ENCODE measurements around the gene PKDREJ. TPM values are rescaled to one million over a fixed set of nuclear protein-coding genes. Genes with fewer than 3 reads are reported as not detected.

Gene PKDREJ
- total RNA-seq, 6 donors from 2014 or later = 0.06 to 1.0 TPM; not detected in 4

DNA sequence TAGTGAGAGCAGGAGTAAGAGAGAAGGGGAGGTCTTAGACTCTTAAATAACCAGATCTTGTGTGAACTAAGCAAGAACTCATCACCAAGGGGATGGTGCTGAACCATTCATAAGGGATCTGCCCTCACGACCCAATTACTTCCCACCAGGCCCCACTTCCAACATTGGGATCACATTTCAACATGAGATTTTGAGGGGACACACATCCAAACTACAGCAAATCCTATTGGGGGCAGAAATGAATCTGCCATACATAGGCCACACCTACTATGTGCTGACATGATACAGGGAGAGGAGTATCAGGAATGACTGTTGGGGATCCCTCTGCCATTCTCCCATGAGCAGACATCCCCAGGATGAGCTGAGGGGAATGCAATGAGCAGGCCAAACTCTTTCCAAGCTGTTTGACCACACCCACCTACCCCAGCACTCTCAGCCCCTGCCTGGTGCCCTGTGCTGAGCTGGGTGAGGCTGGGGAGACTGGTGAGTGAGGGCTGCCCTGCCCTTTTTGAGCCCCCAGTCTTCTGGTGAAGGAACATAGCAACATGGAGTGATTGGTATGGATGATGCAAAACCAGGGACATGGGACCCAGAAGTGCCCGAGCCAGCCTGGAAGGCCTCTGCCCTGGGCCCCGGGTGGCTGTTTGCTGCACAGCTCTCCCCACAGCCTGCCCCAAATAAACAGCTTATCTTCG lies 32.3 kb upstream of the PKDREJ start:
- Histone ChIP-seq H3K9me3 (no peaks in the 10 kb centered on the region), H3K36me3 (peaks cover 2 to 29% (median 14%) of the 10 kb centered on the region in 4 donors), H3K4me3 (peak overlapping the region in 3 of 4 donors; percentile 62 to 70 (median 63)), H3K4me1 (peaks cover 15 to 24% (median 19%) of the 10 kb centered on the region in 4 donors), H3K27me3 (no peaks in the 10 kb centered on the region), H3K27ac (peak overlapping the region in 3 of 4 donors; percentile 92 to 95 (median 94))
- TF ChIP-seq POLR2A (IDR thresholded peaks at IDR 0.05) (no peak), EP300 (IDR thresholded peaks at IDR 0.05) (no peak), POLR2AphosphoS5 (IDR thresholded peaks at IDR 0.05) (no peak)
- TF ChIP-seq, protein P1, sequence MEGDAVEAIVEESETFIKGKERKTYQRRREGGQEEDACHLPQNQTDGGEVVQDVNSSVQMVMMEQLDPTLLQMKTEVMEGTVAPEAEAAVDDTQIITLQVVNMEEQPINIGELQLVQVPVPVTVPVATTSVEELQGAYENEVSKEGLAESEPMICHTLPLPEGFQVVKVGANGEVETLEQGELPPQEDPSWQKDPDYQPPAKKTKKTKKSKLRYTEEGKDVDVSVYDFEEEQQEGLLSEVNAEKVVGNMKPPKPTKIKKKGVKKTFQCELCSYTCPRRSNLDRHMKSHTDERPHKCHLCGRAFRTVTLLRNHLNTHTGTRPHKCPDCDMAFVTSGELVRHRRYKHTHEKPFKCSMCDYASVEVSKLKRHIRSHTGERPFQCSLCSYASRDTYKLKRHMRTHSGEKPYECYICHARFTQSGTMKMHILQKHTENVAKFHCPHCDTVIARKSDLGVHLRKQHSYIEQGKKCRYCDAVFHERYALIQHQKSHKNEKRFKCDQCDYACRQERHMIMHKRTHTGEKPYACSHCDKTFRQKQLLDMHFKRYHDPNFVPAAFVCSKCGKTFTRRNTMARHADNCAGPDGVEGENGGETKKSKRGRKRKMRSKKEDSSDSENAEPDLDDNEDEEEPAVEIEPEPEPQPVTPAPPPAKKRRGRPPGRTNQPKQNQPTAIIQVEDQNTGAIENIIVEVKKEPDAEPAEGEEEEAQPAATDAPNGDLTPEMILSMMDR (IDR thresholded peaks at IDR 0.05) = no peak
- no peak for ATAC-seq (ENCODE audit: low FRiP score in 2 of 2)
- DNase-seq = no peak
- WGBS, 2 donors = 66 to 84% methylated on average over 4 of the region's 4 CpGs

DNA sequence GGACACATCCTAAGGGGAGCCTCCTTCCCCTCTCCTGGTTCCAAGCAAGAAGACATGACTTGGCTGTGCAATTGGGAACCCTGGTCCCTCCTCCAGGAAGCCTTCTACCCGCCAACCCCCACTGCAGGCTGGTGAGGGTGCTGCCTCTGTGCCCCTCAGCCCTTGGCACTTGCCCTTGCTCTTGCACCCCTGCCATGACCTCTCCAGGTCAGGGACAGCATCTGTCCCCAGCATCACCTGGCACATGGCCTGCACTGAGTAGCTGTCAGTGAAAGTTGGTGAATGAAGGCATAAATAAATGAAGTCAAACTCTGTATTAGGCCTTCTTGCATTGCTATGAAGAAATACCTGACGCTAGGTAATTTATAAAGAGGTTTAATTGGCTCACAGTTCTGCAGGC lies 31.6 kb upstream of the PKDREJ start:
- peaks cover 4 to 35% (median 18%) of the 10 kb centered on the region in 4 donors for H3K36me3 ChIP-seq
- H3K9me3 ChIP-seq = no peaks in the 10 kb centered on the region
- H3K4me1 ChIP-seq = peaks cover 15 to 24% (median 19%) of the 10 kb centered on the region in 4 donors
- ATAC-seq (ENCODE audit: low FRiP score in 2 of 2) (no peak), DNase-seq (no peak)
- 86 to 96% methylated on average over 2 of the region's 2 CpGs for whole genome bisulfite sequencing, 2 donors
- no peak overlapping the region for H3K4me3 ChIP-seq
- no peaks in the 10 kb centered on the region for H3K27me3 ChIP-seq
- no peak overlapping the region for H3K27ac ChIP-seq
- TF ChIP-seq POLR2AphosphoS5 (IDR thresholded peaks at IDR 0.05) = no peak
- no peak for TF ChIP-seq EP300 (IDR thresholded peaks at IDR 0.05)

- peaks cover 16 to 29% (median 21%) of the 10 kb centered on the region in 4 donors for H3K4me1 ChIP-seq
- peaks cover 4 to 42% (median 26%) of the 10 kb centered on the region in 4 donors for H3K36me3 ChIP-seq
- WGBS, 2 donors = 78 to 91% methylated on average over 8 to 11 of the region's 11 CpGs
- H3K27ac ChIP-seq = peak overlapping the region in 2 of 4 donors; percentile 48 to 67
- peak in 1 of 2 donors; percentile 8 for TF ChIP-seq POLR2AphosphoS5 (IDR thresholded peaks at IDR 0.05)
- TF ChIP-seq EP300 (IDR thresholded peaks at IDR 0.05) = no peak
- TF ChIP-seq POLR2A (IDR thresholded peaks at IDR 0.05) = peak in 1 of 4 donors; percentile 59
- ATAC-seq (ENCODE audit: low FRiP score in 2 of 2) (no peak), DNase-seq (peak in 1 of 2 donors; percentile 60)
- H3K9me3 ChIP-seq = no peaks in the 10 kb centered on the region
- H3K27me3 ChIP-seq = no peaks in the 10 kb centered on the region
- H3K4me3 ChIP-seq = no peak overlapping the region
Observed at GRCh38 chr22:46293577-46294260, 30.6 kb upstream of the PKDREJ start.

DNA sequence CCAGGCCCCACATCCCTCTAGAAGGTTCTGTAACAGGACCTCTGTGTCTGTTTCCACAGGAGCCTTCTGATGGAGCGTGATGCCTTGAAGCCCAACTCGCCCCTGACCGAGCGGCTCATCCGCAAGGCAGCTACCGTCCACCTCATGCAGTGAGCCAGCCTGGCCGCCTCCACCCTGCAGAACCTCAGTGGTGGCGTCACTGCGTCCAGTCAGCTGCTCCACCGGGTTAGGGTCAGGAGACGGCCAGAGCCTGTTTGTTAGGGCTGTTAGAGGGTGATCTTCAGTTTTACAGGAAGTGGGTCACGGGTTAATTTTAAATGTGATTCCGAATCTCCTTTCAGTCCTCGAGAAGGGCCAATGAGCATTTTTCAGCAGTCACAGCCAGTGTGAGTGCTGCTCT lies 29.6 kb upstream of the PKDREJ start:
- no peak for DNase-seq
- no peaks in the 10 kb centered on the region for H3K27me3 ChIP-seq
- peaks cover 4 to 51% (median 27%) of the 10 kb centered on the region in 4 donors for H3K36me3 ChIP-seq
- no peaks in the 10 kb centered on the region for H3K9me3 ChIP-seq
- H3K4me1 ChIP-seq = peaks cover 24 to 39% (median 29%) of the 10 kb centered on the region in 4 donors
- H3K27ac ChIP-seq = peak overlapping the region in 3 of 4 donors; percentile 5 to 67 (median 33)
- no peak for ATAC-seq (ENCODE audit: low FRiP score in 2 of 2)
- no peak overlapping the region for H3K4me3 ChIP-seq
- 63 to 95% methylated on average over 3 to 13 of the region's 14 CpGs for WGBS, 2 donors
- peak in 1 of 4 donors; percentile 33 for TF ChIP-seq POLR2A (IDR thresholded peaks at IDR 0.05)
- TF ChIP-seq POLR2AphosphoS5 (IDR thresholded peaks at IDR 0.05) = no peak
- TF ChIP-seq, protein P1 (IDR thresholded peaks at IDR 0.05) = no peak

GRCh38 chr22:46292173-46292572 lies 29.0 kb upstream of the PKDREJ start:
- Histone ChIP-seq H3K27me3 (no peaks in the 10 kb centered on the region), H3K36me3 (peaks cover 4 to 57% (median 30%) of the 10 kb centered on the region in 4 donors), H3K4me1 (peaks cover 25 to 39% (median 31%) of the 10 kb centered on the region in 4 donors), H3K9me3 (no peaks in the 10 kb centered on the region), H3K27ac (peak overlapping the region in 1 of 4 donors; percentile 67), H3K4me3 (no peak overlapping the region)
- ATAC-seq (ENCODE audit: low FRiP score in 2 of 2) (no peak), DNase-seq (no peak)
- 93 to 100% methylated on average over 3 of the region's 3 CpGs for WGBS, 2 donors
- TF ChIP-seq POLR2A (IDR thresholded peaks at IDR 0.05) = no peak
- TF ChIP-seq EP300 (IDR thresholded peaks at IDR 0.05) = no peak
- TF ChIP-seq, protein P1 (IDR thresholded peaks at IDR 0.05) = no peak
- TF ChIP-seq POLR2AphosphoS5 (IDR thresholded peaks at IDR 0.05) = no peak

Data from upper lobe of left lung (tissue), 6 donors.